DMS 273 (cell line): Measurements from ENCODE around the gene AGBL1.

Experiments used
- DNase-seq: peaks from one replicate; lab custom pipeline; 2025; ENCODE audit not compliant: unreplicated experiment; lab: John Stamatoyannopoulos, UW

Gene AGBL1

GRCh38 chr15:86765281-86765680, 685.6 kb downstream of the AGBL1 start:
- peak; percentile 1 for DNase-seq

- DNase-seq, result no peak
Observed at GRCh38 chr15:86772369-86773059, 692.8 kb downstream of the AGBL1 start.

- DNase-seq, result peak; percentile 37
Observed at GRCh38 chr15:86773736-86774135, 694.1 kb downstream of the AGBL1 start.

DNA sequence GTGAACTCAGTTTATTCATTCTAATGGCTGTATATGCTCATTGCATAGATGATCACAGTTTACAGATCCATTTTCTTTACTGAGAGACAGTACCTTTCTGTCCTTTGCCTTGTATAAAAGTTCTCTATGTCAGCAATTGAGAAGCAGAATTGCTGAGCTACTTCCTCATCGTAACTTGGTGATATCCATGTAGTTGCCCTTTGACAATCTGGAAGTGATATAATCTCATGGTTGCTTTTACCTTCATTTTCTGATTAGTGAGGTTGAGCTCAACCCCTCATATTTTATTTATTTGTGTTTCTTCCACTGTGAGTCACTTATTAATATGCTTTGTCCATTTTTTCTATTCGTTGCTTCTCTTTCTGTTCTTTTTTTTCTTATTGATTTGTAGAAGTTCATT, 696.5 kb downstream of the AGBL1 start:
- DNase-seq, result no peak

DNA sequence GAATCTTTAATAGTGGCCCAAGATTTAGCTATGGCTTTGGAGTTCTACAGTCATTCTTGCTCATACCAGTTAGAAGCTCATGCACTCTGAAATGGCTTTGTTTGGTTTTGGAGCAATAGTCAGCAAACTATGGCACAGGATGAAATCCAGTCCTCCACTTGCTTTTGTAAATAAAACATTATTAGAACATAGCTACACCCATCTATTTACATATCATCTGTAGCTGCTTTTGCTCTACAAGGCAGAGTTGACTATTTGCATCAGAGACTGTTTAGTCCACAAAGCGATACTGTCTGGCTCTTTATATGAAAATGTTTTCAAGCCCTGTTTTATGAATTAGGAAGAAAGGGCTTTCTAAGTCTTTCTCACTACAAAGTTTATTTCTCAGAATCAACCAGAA, 716.9 kb downstream of the AGBL1 start:
- DNase-seq, result no peak

DNA sequence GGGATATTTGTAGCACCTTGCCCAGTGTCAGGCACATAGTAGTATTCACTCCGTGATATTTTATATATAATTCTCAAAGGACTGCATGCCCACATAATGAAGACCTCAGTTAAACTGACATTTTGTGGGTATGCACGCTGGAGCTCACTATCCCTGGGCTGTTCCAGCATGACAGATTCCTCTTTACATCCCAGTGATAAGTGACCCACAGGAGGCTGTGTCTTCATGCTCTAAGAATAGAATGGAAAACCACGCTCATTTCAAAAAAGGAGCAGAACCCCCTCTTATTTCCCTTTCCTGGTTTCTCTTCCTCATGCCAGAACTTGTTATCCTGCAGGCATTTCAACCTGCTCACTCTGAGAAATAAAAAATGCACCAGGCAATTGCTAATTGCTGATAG, 717.5 kb downstream of the AGBL1 start:
- DNase-seq, result no peak

- no peak for DNase-seq
Observed at GRCh38 chr15:86799226-86799625, 719.6 kb downstream of the AGBL1 start.

DNA sequence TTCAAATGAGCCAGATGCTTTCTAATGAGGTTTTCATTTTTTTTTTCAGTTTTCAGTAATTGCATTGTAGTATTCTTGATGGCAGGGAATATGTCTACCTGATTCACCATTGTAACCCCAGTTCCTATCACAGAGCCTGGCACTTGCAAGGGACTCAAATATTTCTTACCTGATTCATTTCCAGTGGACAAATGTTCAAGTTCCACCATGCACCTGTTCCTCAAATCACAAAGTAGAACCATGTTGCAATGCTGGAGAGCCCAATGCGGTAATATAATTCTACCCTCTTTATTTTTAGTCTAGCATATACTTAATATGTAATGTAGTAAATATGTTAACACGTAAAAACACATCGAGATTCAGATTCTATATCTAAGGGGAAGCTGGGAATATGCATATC, 722.6 kb downstream of the AGBL1 start:
- DNase-seq, result no peak

- DNase-seq, result no peak
Observed at GRCh38 chr15:86804406-86804805, 724.7 kb downstream of the AGBL1 start.

GRCh38 chr15:86810329-86810728, 730.7 kb downstream of the AGBL1 start:
- DNase-seq, result no peak

DNA sequence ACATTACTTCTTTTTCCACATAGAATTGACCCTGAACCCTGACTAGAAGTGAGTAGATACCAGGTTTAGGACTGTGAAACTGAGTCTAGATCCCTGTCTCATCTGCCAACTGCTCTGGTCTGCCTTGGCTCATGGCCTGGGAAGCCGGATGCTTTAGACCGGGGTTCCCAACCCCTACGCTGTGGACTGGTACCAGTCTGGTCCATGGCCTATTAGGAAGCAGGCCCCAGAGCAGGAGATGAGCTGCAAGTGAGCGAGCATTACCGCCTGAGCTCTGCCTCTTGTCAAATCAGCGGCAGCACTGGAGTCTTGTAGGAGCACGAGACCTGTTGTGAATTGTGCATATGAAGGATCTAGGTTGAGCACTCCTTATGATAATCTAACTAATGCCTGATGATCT, 734.2 kb downstream of the AGBL1 start:
- no peak for DNase-seq

DNA sequence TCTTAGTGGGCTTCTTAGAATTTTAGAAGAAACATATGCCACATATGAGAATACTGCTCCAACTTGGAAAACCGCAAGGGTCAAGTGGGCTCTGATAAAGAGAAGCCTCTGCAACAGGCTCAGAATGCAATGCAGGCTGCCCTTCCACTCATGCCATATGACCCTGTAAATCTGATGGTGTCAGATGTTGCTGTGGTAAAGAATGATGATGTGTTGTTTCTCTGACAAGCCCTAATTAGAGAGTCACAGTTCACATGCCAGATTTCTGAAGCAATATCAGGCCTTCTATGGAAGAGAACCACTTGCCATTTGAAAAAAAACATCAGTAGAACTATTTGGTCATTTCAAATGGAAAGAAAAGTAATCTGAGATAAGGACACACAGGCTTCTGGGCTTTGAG, 749.6 kb downstream of the AGBL1 start:
- DNase-seq, result peak; percentile 10

- DNase-seq, result no peak
Observed at GRCh38 chr15:86830304-86830703, 750.6 kb downstream of the AGBL1 start.

- DNase-seq, result no peak
Observed at GRCh38 chr15:86833595-86833994, 753.9 kb downstream of the AGBL1 start.

GRCh38 chr15:86834115-86834863, 754.6 kb downstream of the AGBL1 start:
- DNase-seq, result no peak

DNA sequence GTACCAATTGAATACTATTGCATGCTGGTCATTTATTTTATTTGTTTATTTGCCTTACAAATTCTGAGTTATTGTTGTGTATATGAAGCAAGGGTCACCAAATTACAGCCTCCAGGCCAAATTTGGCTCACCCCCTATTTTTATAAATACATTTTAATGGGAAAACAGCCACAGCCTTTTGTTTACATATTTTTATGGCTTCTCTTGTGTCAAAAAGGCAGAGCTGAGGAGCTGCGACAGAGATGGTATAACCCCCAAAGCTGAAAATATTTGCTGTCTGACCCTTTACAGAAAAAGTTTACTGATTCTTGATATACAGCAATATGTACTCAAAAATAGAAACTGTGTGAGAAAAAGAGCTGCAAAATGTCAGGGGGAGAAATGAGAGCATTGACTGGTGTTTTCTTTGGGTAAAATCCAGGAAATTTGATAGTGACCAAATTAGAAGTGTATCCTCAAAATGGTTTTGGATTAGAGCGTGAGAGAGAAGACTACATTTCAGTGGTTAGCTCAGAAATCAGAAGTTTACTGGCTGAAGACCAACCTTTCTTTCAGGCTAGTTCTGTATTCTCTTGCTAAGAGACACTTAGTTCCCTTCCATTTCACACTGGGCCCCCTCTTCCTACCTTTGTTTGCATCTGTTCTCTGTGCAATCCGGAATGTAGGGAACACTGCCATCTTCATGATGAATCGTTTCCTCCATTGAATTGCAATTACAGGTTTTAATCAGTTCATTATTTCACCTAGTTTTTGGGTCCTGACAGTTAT, 757.8 kb downstream of the AGBL1 start:
- DNase-seq, result no peak

GRCh38 chr15:86839502-86839901, 759.8 kb downstream of the AGBL1 start:
- DNase-seq, result no peak

- no peak for DNase-seq
Observed at GRCh38 chr15:86840996-86841395, 761.3 kb downstream of the AGBL1 start.

DNA sequence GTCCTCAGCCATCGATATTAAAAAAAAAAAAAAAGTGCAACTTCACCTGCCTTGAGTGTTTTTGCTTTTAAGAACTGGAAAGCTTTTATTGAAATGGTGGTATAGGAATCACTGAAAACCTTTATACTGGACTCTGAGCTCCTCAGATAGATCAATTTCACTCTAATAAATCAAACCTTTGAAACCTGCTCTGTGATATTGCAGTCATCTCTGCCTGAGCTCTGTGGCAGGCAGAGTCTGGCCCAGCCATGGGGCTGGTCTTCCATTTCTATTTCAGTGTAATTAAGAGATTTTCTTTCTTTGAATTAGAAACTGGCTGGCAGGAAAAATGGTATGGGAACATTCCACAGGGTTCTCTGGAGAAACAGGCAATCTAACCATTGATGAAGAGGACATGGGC, 762.5 kb downstream of the AGBL1 start:
- DNase-seq, result no peak

DNA sequence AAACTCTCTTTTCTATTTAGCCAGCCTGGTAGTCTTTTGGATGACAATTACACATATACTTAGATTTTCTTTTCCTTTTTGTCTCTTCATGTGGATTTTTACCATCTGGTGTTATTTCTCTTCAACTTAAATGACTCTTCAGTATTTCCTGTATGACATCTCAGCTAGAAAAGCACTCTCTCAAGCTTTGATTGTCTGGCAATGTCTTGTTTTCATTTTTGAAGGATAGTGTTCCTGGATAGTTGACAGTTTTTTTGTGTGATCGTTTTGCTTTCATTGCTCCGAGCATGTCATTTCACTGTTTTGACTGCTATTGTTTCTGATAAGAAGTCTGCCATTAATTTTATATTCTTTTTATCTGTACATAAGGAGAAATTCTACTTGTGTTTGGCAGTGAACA, 766.4 kb downstream of the AGBL1 start:
- DNase-seq, result no peak

DNA sequence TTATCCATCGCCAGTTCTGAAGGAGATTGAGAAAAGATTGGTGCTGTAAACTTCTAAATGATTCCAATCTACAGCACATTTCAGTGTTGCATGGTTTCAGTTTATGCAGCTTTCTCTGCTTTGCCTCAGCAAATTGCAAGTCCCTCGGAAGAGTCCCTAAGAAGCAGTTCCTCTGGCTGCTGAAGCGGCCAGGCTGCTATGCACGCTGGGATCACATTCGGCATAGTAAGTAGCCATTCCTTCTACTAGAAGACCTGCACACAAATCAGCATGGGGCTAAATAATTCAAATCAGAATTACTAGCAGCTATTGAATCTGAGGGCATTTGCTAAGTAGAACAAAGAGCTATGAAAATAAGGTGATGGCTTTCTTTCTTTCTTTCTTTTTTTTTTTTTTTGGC, 769.5 kb downstream of the AGBL1 start:
- DNase-seq, result no peak
